ENCODE results near the gene CDC20B.
A peak's percentile ranks its signal among the peaks of the same experiment; 100 is the strongest.

Gene CDC20B, protein sequence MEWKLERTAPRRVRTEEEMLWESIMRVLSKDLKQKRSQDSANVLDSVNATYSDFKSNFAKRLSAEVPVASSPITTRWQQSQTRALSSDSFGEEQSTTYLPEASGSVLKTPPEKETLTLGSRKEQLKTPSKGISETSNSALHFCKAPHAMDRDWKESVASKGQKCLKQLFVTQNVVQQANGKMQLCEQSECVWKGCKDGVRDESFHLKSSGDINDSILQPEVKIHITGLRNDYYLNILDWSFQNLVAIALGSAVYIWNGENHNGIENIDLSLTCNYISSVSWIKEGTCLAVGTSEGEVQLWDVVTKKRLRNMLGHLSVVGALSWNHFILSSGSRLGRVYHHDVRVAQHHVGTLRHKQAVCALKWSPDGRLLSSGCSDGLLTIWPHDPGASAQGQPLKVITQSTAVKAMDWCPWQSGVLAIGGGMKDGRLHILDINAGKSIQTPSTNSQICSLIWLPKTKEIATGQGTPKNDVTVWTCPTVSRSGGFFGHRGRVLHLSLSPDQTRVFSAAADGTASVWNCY

DNA sequence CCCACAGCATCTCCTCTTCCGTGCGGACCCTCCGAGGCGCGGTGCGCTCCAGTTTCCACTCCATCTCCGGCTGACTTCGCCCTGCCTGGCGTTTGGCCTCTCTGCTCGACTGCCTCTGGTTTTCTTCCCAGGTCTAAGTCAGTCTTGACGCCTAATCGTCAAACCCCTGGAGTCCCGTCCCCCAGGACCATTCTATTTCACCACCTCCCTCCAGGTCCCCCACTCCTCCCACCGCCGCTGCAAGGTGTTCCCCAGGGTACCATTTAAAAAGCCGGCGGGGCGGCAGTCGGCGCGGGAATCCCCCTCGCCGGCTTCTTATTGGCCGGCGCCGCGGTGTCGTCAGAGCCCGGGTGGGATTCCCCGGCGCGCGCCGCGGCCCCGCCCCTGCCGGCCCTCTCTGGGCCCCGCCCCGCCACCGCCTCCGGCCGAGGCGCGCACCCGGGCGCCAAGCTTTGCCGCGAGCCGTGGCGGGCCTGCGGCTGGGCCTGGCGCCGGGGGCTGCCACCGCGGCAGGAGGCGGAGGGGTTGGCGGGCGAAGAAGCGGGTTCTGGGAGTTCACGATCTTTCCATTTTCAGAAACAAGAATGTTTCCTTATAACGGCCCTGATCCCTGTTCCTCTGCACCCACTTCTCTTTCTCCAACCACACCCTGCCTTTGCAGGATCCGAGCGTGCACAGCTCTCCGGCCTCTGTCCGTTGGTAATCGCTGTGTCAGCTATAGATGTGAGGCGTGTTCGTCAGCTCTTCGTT is at the start of gene CDC20B:
CDC20B (minus strand) TSS at position 241 of the 750 bp plus-strand sequence; CDS start at position 64, 177 bp downstream.
- DNase-seq (ENCODE audit: low spot score): peak; percentile 53

- no peak for DNase-seq (ENCODE audit: low spot score)
These were observed 49.4 kb upstream of the CDC20B start for GRCh38 chr5:55222092-55222984.

- no peak for DNase-seq (ENCODE audit: low spot score)
These were observed 47.6 kb upstream of the CDC20B start for GRCh38 chr5:55220433-55221185.

- no peak for DNase-seq (ENCODE audit: low spot score)
These were observed 46.8 kb upstream of the CDC20B start for GRCh38 chr5:55219770-55220169.

GRCh38 chr5:55218967-55219366 is 46.0 kb upstream of the CDC20B start:
- no peak for DNase-seq (ENCODE audit: low spot score)

GRCh38 chr5:55211184-55211874 is 38.4 kb upstream of the CDC20B start:
- DNase-seq (ENCODE audit: low spot score): no peak

DNA sequence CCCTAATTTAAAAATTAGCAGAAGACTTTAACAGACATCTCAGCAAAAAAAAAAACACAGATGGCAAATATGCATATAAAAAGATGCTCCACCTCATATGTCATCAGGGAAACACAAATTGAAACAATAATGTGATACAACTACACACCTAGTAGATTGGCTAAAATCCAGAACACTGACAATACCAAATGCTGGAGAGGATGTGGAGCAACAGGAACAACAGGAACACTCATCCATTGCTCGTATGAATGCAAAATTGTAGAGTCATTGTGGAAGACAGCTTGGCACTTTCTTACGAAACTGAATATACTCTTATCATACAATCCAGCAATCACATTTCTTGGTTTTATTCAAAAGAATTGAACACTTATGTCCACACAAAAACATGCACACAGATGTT is 32.0 kb upstream of the CDC20B start:
- DNase-seq (ENCODE audit: low spot score): no peak

- no peak for DNase-seq (ENCODE audit: low spot score)
These were observed 18.2 kb upstream of the CDC20B start for GRCh38 chr5:55191165-55191564.

GRCh38 chr5:55188656-55189540 is 15.9 kb upstream of the CDC20B start:
- no peak for DNase-seq (ENCODE audit: low spot score)

GRCh38 chr5:55187370-55187769 is 14.4 kb upstream of the CDC20B start:
- DNase-seq (ENCODE audit: low spot score): no peak

DNA sequence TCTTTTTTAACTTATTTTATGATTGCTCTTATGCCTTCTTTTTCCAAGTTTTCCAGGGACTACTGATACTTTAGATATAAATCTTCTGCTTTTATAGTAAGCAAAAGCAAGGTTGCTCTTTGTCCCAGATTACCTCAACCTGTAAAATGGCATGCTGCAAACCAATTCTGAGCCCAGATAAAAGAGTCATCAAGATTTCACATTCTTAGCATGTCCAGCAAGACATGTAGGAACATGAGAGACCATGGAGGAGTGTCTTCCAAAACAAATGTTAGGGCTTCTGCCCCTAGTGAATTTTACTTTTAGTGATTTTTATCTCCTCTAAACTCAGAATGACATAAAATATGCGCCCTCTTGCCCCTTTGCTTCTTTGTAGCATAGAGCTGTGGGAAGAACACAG is 7.0 kb upstream of the CDC20B start:
- DNase-seq (ENCODE audit: low spot score): no peak

GRCh38 chr5:55177078-55177477 is 4.1 kb upstream of the CDC20B start:
- no peak for DNase-seq (ENCODE audit: low spot score)

GRCh38 chr5:55176176-55176818 is 3.3 kb upstream of the CDC20B start:
- DNase-seq (ENCODE audit: low spot score): no peak

DNA sequence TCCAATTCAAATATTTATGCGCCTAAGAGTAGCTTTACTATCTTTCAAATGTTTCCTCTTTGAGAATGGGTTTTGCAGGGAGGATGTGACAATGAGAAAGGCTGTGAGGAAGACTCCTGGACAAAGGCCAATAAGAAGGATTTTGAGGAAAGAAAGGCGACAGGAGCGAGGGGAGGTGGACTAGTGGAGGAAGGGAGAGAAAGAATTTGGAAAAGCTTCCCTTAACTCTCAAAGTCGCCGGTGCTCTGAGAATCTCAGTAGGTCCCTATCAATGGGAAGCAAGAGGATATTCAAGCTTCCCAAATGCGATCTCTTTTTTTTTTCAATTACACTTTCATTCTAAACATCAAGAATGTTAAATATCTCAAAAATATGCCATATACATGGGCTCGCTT is 2.8 kb upstream of the CDC20B start:
- DNase-seq (ENCODE audit: low spot score): no peak

DNA sequence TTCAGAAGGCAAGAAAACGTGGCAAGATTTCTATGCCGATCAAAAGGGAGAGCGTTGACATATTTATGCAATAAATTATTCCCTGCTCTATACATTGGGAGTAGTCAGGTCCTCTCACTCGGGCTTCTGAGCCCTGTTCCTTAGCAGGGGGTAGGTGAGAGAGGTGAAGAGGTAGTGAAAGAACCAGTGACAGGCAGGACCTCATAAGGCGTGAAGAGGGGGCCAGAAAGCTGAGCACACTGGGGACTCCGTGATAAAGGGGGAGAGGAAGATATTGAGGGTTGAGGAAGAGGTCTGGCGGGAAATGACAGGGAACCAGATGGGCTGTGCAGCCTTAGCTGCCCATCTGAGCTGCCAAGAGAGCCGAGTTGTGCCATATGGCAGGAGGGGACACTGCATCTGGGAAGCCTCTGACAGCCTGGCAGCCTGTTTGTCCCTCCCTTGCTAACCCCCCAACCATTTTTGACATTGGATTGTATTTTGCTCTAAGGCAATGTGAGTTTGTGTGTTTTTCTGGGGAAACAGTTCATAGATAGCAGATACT is 782 bp upstream of the CDC20B start:
- no peak for DNase-seq (ENCODE audit: low spot score)

GRCh38 chr5:55172051-55172899 is 702 bp downstream of the CDC20B start:
- peak; percentile 78 for DNase-seq (ENCODE audit: low spot score)

GRCh38 chr5:55171471-55171870 is 1.5 kb downstream of the CDC20B start:
- no peak for DNase-seq (ENCODE audit: low spot score)

GRCh38 chr5:55162666-55163065 is 10.3 kb downstream of the CDC20B start:
- no peak for DNase-seq (ENCODE audit: low spot score)

All from putamen (tissue), 1 donor.